Panc1 (cell line): ENCODE measurements around the gene TP53I3. TPM values are rescaled to one million over a fixed set of nuclear protein-coding genes. Genes with fewer than 3 reads are reported as not detected.
"Not testable (repeated sequence)": the region's sequence is repeated elsewhere in the genome, so short reads cannot be mapped to it uniquely, and the experiment has no call there.

ENCODE experiments used
- ATAC-seq: fragments of 200-7000 bp; cut with Tn5 transposase; 2 replicates; pipeline ENCODE4 v1.9.1; 2020; ENCODE audit warnings: mild to moderate bottlenecking, moderate library complexity
- BruUV-seq: library from RNA; stranded (reverse); fragments of 400-500 nt; replicated peaks from 2 replicates; lab custom pipeline; 2021; lab: Mats Ljungman, UMichigan
- CTCF ChIA-PET: fragments of 300-600 bp; sonication (Branson Sonifier 250); formaldehyde crosslinking; loops from one replicate; lab custom pipeline; 2022; ENCODE audit warnings: antibody characterized with exemption; lab: Charles Lee
- POLR2A ChIA-PET: fragments of 300-600 bp; sonication (Branson Sonifier 250); formaldehyde crosslinking; loops from one replicate; lab custom pipeline; 2022; ENCODE audit warnings: antibody characterized with exemption; lab: Charles Lee
- DNase-seq: peaks from one replicate; pipeline ENCODE4 v3.0.0-alpha.2; 2010; ENCODE audit warnings: low read depth, low spot score
- H3K27ac ChIP-seq: 2 replicates; pipeline ENCODE4 v1.5.1; 2011; ENCODE audit warnings: mild to moderate bottlenecking, low read length, inconsistent platforms
- H3K27me3 ChIP-seq: fragments of 200-500 bp; sonication (Bioruptor generic); 2 replicates; pipeline ENCODE4 v1.6.0; 2014; ENCODE audit warnings: low read length, inconsistent platforms; ENCODE audit not compliant: control insufficient read depth, insufficient read depth
- H3K36me3 ChIP-seq: fragments of 200-500 bp; sonication (Bioruptor generic); 2 replicates; pipeline ENCODE4 v1.5.1; 2014; ENCODE audit warnings: inconsistent platforms, mild to moderate bottlenecking, low read length, moderate library complexity; ENCODE audit not compliant: control insufficient read depth, insufficient read depth
- H3K4me1 ChIP-seq: 2 replicates; pipeline ENCODE4 v1.5.1; 2011; ENCODE audit warnings: inconsistent platforms, mild to moderate bottlenecking, low read length, moderate library complexity; ENCODE audit not compliant: control insufficient read depth, insufficient read depth
- H3K4me3 ChIP-seq, 2 experiments: 2 replicates each; pipeline ENCODE4 v1.5.1; 2011 to 2012; ENCODE audit warnings: low read depth in 2 of 2, low read length in 2 of 2, mild to moderate bottlenecking in 2 of 2, inconsistent platforms in 1 of 2, moderate library complexity in 1 of 2
- H3K9me3 ChIP-seq: fragments of 200-500 bp; sonication (Bioruptor generic); 2 replicates; pipeline ENCODE4 v1.5.1; 2014; ENCODE audit warnings: low read depth, mild to moderate bottlenecking, inconsistent platforms, low read length, moderate library complexity; ENCODE audit not compliant: control insufficient read depth, insufficient read depth
- CTCF ChIP-seq: fragments of 450-650 bp; IDR thresholded peaks from 2 replicates; pipeline ENCODE4 v1.5.1; 2017; ENCODE audit warnings: mild to moderate bottlenecking
- POLR2AphosphoS5 ChIP-seq: IDR thresholded peaks from 2 replicates; pipeline ENCODE4 v1.6.1; 2012; ENCODE audit warnings: mild to moderate bottlenecking, low read depth, low read length, moderate library complexity
- REST ChIP-seq, 2 experiments: IDR thresholded peaks; 2 replicates each; pipeline ENCODE4 v1.6.1; 2011 to 2012; ENCODE audit warnings: low read depth in 2 of 2, control low read depth in 1 of 2, low read length in 1 of 2, mild to moderate bottlenecking in 1 of 2, moderate library complexity in 1 of 2; ENCODE audit not compliant: insufficient read depth in 1 of 2
- SIN3A ChIP-seq: IDR thresholded peaks from 2 replicates; pipeline ENCODE4 v1.6.1; 2012; ENCODE audit warnings: low read depth, mild to moderate bottlenecking, low read length, moderate library complexity, borderline replicate concordance; ENCODE audit not compliant: insufficient read depth
- TCF7L2 ChIP-seq: IDR thresholded peaks from 2 replicates; pipeline ENCODE4 v1.6.1; 2011; ENCODE audit warnings: mild to moderate bottlenecking, low read depth, low read length, inconsistent platforms
- in situ Hi-C: cut with HindIII; loops from 2 replicates; pipeline ENCODE4 v1.10.0; 2016; ENCODE audit warnings: low sequenced_read_pairs, low pct_unique_long_range_greater_than_20kb
- intact Hi-C: fragments of 100-400 bp; cut with micrococcal nuclease; formaldehyde crosslinking; loops from one replicate; pipeline ENCODE4 v1.10.0; 2022; ENCODE audit not compliant: unreplicated experiment
- total RNA-seq: library from RNA; stranded (reverse); gene quantifications from one replicate; pipeline ENCODE4 v1.2.1, GENCODE V29; 2021; ENCODE audit not compliant: unreplicated experiment

Gene TP53I3
- total RNA-seq, 1 experiment from 2014 or later: 51.3 TPM

GRCh38 chr2:24110660-24111303, 26.1 kb upstream of the TP53I3 start:
- 0 out of 2 replicates have a peak, but pooled peaks cover 4% of the 10 kb centered on the region for H3K9me3 ChIP-seq
- H3K4me3 ChIP-seq: no peak overlapping the region
- H3K27me3 ChIP-seq: no peaks in the 10 kb centered on the region
- H3K36me3 ChIP-seq: no peaks in the 10 kb centered on the region
- no TSS peak for BruUV-seq
- no peak for DNase-seq
- ChIA-PET POLR2A (interaction anchor here (0.6 to 0.7 kb wide), 2 partner anchors 28 to 286 kb away, joined by 3 to 5 read pairs; no protein-coding TSS in a partner anchor), CTCF (interaction anchor here (0.6 to 0.7 kb wide), 2 partner anchors 186 to 343 kb away, joined by 3 read pairs; no protein-coding TSS in a partner anchor)
- no peaks in the 10 kb centered on the region for H3K4me1 ChIP-seq
- TF ChIP-seq SIN3A (no peak), CTCF (no peak), REST (IDR thresholded peaks at IDR 0.05; ENCODE audit: insufficient read depth in 1 of 2, low read depth in 2 of 2, low read length in 1 of 2) (no peak), TCF7L2 (no peak), POLR2AphosphoS5 (no peak)
- intact Hi-C loops: no loop called here
- 0 out of 2 replicates have a peak, but pooled peaks have one; percentile 21 for ATAC-seq
- no peak overlapping the region for H3K27ac ChIP-seq
- in situ Hi-C loops: no loop called here

- CTCF ChIA-PET, H3K36me3 ChIP-seq, H3K4me3 ChIP-seq, DNase-seq, H3K27ac ChIP-seq, H3K27me3 ChIP-seq, H3K9me3 ChIP-seq, intact Hi-C loops, H3K4me1 ChIP-seq, BruUV-seq, in situ Hi-C loops, ATAC-seq: not testable (repeated sequence)
- POLR2A ChIA-PET: interaction anchor here (0.6 to 0.7 kb wide), 2 partner anchors 13 to 15 kb away, joined by 3 to 9 read pairs; no protein-coding TSS in a partner anchor
Measured at GRCh38 chr2:24109431-24109830, 24.8 kb upstream of the TP53I3 start.

GRCh38 chr2:24107336-24107735, 22.7 kb upstream of the TP53I3 start:
- H3K27ac ChIP-seq: no peak overlapping the region
- no TSS peak for BruUV-seq
- no peak for TF ChIP-seq TCF7L2
- TF ChIP-seq SIN3A: no peak
- no peak for TF ChIP-seq CTCF
- no peak for TF ChIP-seq REST (IDR thresholded peaks at IDR 0.05; ENCODE audit: insufficient read depth in 1 of 2, low read depth in 2 of 2, low read length in 1 of 2)
- no peak for TF ChIP-seq POLR2AphosphoS5
- H3K36me3 ChIP-seq: no peaks in the 10 kb centered on the region
- POLR2A ChIA-PET: no interaction called here
- intact Hi-C loops: no loop called here
- no peaks in the 10 kb centered on the region for H3K9me3 ChIP-seq
- CTCF ChIA-PET: interaction anchor here (0.6 kb wide), 1 partner anchor 17 kb away, joined by 3 read pairs; no protein-coding TSS in a partner anchor
- H3K27me3 ChIP-seq: no peaks in the 10 kb centered on the region
- in situ Hi-C loops: no loop called here
- DNase-seq (no peak), ATAC-seq (no peak)
- no peaks in the 10 kb centered on the region for H3K4me1 ChIP-seq
- H3K4me3 ChIP-seq: no peak overlapping the region
